Activated CD4-positive, alpha-beta T cell treated with anti-CD3 and anti-CD28 coated beads, Interleukin-2, Interleukin-6, amounts not matched to agents 100 ng/mL and 50 ng/mL, durations not matched to agents 16 hours and 8 hours (primary cell): ENCODE data around the gene SESN1.
"Not testable (repeated sequence)": the region's sequence is repeated elsewhere in the genome, so short reads cannot be mapped to it uniquely, and the experiment has no call there.

Experiments used
- DNase-seq: peaks from one replicate; pipeline ENCODE4 v3.0.0-alpha.2; 2020

The SESN1 gene

GRCh38 chr6:109093732-109094415, 772 bp downstream of the SESN1 start:
- no peak for DNase-seq

GRCh38 chr6:109092074-109092473, 2.6 kb downstream of the SESN1 start:
- no peak for DNase-seq

DNA sequence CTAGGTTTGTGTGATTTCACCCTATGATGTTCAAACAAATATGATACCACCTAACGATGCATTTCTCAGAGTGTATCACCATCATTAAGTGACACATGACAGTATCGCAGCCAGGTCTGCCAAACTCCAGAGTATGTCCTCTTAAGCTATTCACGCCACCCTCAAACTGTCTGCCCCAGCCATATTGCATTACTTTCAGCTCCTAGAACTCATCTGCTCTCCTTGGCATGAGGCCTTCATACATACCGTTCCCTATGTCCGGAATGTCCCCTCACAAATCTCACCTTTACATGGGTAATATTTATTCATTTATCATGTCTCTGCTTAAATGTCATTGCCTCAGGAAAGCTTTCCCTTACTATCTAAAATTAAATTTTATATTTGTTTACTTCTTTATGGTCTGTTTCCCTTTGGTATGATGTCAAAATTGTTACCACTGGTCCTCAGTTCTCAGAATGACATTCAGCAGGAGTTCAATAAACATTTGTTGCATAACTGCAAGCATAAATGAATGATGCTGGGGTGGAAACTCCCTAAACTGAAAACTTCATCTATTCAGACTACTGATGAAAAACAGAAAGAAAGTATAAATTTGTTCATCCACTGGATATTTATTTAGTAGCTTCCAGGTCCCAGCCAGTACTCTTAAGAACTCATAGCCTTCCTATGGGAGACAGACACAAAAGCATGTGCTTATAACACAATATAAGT, 3.2 kb downstream of the SESN1 start:
- no peak for DNase-seq

GRCh38 chr6:109088995-109089394, 5.7 kb downstream of the SESN1 start:
- DNase-seq, result no peak

DNA sequence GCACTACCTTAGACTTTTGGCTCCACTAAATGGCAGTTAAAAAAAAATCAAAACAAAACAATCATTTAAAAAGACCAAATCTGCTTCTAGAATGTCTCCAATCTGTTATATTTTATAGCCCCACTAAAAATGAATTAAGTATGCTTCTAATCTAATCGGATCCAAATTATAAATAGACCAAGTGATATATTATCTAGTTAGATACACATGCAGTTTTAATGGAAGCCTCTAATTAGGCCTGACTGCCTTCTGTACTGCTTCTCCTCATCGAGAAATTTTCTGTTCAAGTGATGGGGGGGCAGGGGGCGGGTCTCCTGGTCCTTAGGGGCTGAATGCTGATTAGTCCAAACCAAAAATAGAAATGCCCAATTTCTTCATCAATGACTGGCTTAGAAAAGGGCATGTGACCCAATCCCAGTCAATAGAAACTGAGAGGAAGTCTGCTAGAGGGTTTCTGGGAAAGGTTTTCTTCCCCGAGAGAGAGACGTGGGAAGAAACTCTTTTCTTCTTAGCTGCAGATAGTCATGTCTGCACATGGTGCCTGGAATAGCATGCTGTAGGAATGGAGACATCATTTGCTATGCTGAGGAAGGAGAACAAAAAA, 6.9 kb downstream of the SESN1 start:
- DNase-seq, result no peak

DNA sequence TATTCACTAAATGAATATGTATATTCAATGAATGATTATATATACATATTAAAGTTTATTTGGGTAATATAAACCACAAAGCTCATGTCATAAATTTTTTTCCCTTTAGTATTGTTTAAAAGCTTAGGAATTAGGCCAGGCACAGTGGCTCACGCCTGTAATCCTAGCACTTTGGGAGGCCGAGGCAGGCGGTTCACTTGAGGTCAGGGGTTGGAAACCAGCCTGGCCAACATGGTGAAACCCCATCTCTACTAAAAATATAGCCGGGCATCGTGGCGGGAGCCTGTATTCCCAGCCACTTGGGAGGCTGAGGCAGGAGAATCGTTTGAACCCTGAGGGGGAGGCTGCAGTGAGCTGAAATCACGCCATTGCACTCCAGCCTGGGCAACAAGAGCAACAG, 10.5 kb downstream of the SESN1 start:
- DNase-seq, result not testable (repeated sequence)

DNA sequence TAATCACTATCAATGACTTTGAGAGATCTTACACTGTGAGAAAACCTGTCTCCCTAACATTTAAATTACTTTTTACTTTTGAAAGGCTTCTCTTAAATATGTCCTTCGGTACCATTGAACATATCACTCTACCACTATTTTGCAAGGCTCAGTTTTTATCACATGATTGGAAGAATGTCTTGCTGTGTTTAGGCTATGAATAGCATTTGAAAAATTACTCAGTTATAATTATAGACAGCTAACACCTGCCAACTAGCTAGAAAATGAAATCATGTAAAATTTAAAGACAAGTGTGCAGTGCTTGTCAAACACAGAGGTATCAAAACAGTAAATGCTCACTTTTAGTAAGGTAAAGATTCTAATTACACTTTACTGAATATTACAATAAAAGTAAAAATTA, 11.0 kb downstream of the SESN1 start:
- no peak for DNase-seq

- no peak for DNase-seq
These were observed 12.5 kb downstream of the SESN1 start for GRCh38 chr6:109082188-109082577.

DNA sequence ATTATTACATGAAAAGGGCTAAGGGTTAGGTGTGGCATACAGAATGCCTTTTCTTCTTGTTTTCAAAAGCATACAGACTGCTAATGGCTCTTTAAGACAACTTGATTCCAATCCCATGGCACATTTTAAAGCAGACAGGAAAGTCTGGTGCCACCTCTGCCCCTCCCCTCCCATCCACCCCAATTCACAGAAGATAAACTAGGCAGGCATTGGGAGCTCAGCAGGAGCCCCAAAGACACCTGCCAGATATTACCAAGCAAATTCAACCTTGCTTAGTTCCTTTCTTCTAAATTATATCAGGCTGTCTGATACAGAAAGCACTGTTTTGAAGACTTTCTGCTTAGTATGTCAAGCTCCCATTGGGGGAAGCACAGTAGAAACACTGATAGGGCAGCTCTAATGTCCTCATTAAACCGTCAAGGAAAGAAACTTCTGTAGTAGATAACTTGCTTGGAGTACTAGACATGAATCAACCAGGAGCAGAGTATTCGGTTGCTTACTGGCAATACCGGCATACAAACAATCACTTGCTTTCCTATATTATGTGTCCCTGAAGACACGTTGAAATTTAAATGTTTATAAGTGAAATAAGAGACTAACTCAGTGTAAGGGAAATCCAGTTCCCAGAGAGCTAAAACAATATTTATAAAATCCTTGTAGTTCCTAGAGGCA, 13.0 kb downstream of the SESN1 start:
- no peak for DNase-seq

- no peak for DNase-seq
These were observed 13.6 kb downstream of the SESN1 start for GRCh38 chr6:109081026-109081425.

- no peak for DNase-seq
These were observed 14.7 kb downstream of the SESN1 start for GRCh38 chr6:109079981-109080380.

DNA sequence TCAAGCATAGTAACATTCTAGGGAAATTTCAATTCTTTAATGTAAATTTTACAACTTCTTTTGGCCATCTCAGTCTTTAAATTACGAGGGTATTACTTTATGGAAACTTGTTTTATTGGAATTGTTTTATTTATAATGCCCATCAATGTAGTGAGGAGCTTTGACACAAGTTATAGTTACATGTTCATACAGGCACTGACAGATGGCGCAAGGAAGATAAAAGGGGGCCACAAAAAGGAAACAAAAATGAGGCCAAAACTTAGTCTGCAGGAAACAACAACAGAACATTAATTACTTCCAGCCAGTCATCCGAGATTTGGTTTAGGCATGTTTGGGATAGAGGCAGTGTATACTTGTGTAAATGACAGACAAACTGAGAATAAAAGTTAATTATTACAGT, 18.3 kb downstream of the SESN1 start:
- no peak for DNase-seq

GRCh38 chr6:109075934-109076333, 18.7 kb downstream of the SESN1 start:
- no peak for DNase-seq

GRCh38 chr6:109074133-109074415, 20.6 kb downstream of the SESN1 start:
- DNase-seq, result no peak

- DNase-seq, result peak; percentile 72
These were observed 21.1 kb downstream of the SESN1 start for GRCh38 chr6:109073344-109074132.

GRCh38 chr6:109071125-109071917, 23.3 kb downstream of the SESN1 start:
- DNase-seq, result no peak

DNA sequence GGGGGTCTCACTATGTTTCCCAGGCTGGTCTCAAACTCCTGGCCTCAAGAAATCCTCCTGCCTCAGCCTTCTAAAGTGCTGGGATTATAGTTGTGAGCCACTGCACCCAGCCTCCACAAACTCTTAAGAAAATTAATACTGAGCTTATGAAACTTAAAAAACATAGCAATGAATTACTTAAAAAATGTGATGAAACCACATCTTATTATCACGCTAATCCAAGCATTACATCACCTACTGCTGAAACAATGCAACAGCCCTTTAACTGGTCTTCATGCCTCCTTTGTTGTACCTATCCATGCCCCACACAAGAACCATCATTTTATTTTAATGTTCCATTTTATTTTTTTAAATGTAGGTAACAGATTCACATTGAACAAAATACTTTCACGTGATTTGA, 24.9 kb downstream of the SESN1 start:
- no peak for DNase-seq

DNA sequence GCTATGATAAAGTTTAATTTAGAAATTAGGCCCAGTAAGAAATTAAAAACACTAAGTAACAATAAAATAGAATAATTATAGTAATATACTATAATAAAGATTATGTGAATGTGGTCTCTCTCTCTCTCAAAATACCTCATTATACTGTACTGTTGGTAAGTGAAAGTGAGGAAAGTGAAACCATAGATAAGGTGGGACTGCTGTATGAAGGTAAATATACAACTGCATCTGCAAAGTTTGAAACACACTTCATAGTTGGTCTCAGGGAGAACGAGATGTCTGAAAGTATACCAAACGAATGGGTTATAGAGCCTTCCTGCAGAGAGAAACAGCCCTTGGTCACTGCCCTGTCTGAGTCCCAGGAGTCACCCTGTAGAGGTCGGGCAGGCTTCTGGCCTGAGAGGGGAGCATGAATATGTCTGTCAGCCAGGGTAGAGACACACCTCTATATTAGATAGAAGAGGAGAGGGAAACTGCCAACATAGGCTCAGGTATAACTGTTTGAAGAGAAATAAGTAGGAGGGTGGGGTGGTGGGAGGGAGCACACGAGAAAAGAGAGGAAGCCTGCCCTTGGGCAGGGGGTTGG, 31.8 kb downstream of the SESN1 start:
- DNase-seq, result no peak

DNA sequence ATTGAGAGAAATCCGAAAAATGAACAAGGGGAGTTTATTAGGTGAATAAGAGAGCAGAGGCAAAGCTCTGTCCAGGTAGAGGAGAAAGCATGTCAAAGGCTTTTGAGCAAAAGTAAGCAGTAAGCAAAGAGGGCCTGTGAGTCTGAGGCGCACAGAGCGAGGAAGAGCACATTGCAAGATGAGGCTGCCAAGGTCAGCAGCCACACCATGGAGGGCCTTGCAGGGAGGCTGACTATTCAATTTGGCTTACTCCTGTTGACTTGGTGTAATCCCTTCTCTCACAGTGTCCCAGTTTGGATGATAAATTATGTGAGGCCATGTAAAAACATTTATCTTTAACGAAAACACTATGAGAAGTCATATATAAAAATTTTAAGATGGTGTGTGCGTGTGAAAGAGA, 32.4 kb downstream of the SESN1 start:
- DNase-seq, result no peak

DNA sequence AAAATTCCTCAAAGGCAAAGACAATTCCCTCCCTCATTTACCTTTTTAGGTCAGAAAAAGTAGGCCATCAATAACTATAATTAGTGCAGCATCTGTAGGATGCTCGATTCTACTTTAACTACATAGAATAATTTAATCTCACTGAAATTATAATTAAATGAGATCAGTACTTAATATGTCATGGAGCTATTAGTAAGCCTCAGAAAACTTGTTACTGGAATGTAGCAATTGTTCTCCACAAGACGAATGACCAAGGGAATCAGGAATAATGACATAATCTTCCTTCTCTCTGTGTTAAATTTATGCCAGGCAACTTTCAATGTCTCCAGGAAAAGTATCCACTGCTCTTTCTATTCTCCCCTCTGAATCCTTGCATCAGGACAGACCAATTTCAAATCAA, 34.1 kb downstream of the SESN1 start:
- DNase-seq, result no peak

- peak; percentile 43 for DNase-seq
These were observed 35.0 kb downstream of the SESN1 start for GRCh38 chr6:109059571-109060021.

GRCh38 chr6:109059153-109059552, 35.5 kb downstream of the SESN1 start:
- no peak for DNase-seq
